HepG2 (cell line): Measurements from ENCODE around the gene MSI2. TPM values are rescaled to one million over a fixed set of nuclear protein-coding genes. Genes with fewer than 3 reads are reported as not detected.

Experiments
- ATAC-seq: fragments of 200-7000 bp; cut with Tn5 transposase; 3 replicates; pipeline ENCODE4 v1.9.1; 2020; ENCODE audit warnings: mild to moderate bottlenecking, moderate library complexity
- BruUV-seq: library from RNA; stranded (reverse); fragments of 400-500 nt; replicated peaks from 2 replicates; lab custom pipeline; 2021; lab: Mats Ljungman, UMichigan
- CTCF ChIA-PET: fragments of 300-600 bp; formaldehyde crosslinking; extraction: SDS; loops from one replicate; lab custom pipeline; 2021; ENCODE audit warnings: low total read pairs, inconsistent platforms, low intra/inter-chr PET ratio; lab: Yijun Ruan, JAX
- POLR2A ChIA-PET: fragments of 350-600 bp; sonication (Branson Sonifier 250); formaldehyde crosslinking; loops from one replicate; lab custom pipeline; 2020; ENCODE audit warnings: antibody characterized with exemption, inconsistent platforms; lab: Yijun Ruan, JAX
- DNase-seq: peaks from one replicate; pipeline ENCODE4 v3.0.0-alpha.2; 2015; ENCODE audit warnings: low spot score
- FAIRE-seq: peaks from 3 replicates; lab custom pipeline; 2011; peaks lifted over from hg19 to GRCh38; lab: Jason Lieb, UNC
- H2AFZ ChIP-seq: one replicate; pipeline ENCODE4 v1.6.1; 2011; ENCODE audit warnings: low read length, inconsistent platforms
- H3K27ac ChIP-seq: fragments of 300-600 bp; 3 replicates; pipeline ENCODE4 v1.8.0; 2011; ENCODE audit warnings: mixed run types, mild to moderate bottlenecking, mixed read lengths, low read length, inconsistent platforms; ENCODE audit not compliant: insufficient read depth; ENCODE audit errors: extremely low read length
- H3K27me3 ChIP-seq, 2 experiments: fragments of 200-600 bp in 1 of 2; 2 replicates in 1 of 2; 3 replicates in 1 of 2; pipeline versions ENCODE4 v1.6.0 to v1.8.0; 2011; ENCODE audit warnings: low read length in 2 of 2, mild to moderate bottlenecking in 2 of 2, moderate library complexity in 2 of 2, inconsistent platforms in 1 of 2; ENCODE audit not compliant: insufficient read depth in 2 of 2, control insufficient read depth in 1 of 2
- H3K36me3 ChIP-seq, 2 experiments: fragments of 200-600 bp in 1 of 2; replicated peaks in 1 of 2; 2 replicates in 1 of 2; 3 replicates in 1 of 2; pipeline versions ENCODE4 v1.5.1 to v1.8.0; 2011; ENCODE audit warnings: low read length in 2 of 2, inconsistent platforms in 1 of 2; ENCODE audit not compliant: insufficient read depth in 2 of 2, control insufficient read depth in 1 of 2
- H3K4me1 ChIP-seq: 2 replicates; pipeline ENCODE4 v1.5.1; 2012; ENCODE audit warnings: low read length, inconsistent platforms; ENCODE audit not compliant: insufficient read depth
- H3K4me2 ChIP-seq: 2 replicates; pipeline ENCODE4 v1.6.0; 2011; ENCODE audit warnings: low read depth, low read length, inconsistent platforms
- H3K4me3 ChIP-seq, 3 experiments: fragments of 200-600 bp in 1 of 3; sonication (generic), shearing (Covaris generic) in 1 of 3; replicated peaks in 1 of 3; 2 replicates each; pipeline ENCODE4 v1.5.1; 2011 to 2016; ENCODE audit warnings: low read length in 3 of 3, inconsistent platforms in 2 of 3, low read depth in 2 of 3, mild to moderate bottlenecking in 2 of 3, control low read depth in 1 of 3, mixed read lengths in 1 of 3; ENCODE audit not compliant: insufficient read depth in 1 of 3
- H3K79me2 ChIP-seq: one replicate; pipeline ENCODE4 v1.6.1; 2011; ENCODE audit warnings: low read length, inconsistent platforms; ENCODE audit not compliant: insufficient read depth
- H3K9ac ChIP-seq: 2 replicates; pipeline ENCODE4 v1.6.0; 2011; ENCODE audit warnings: mild to moderate bottlenecking, low read depth, low read length, inconsistent platforms; ENCODE audit not compliant: insufficient read depth
- H3K9me3 ChIP-seq: 2 replicates; pipeline ENCODE4 v1.5.1; 2012; ENCODE audit warnings: mild to moderate bottlenecking, low read length
- H4K20me1 ChIP-seq: 2 replicates; pipeline ENCODE4 v1.6.0; 2011; ENCODE audit warnings: inconsistent platforms, mild to moderate bottlenecking, low read length, moderate library complexity; ENCODE audit not compliant: insufficient read depth
- ADNP ChIP-seq: sonication (generic); formaldehyde crosslinking; IDR thresholded peaks from 2 replicates; pipeline ENCODE4 v1.4.0; 2020; ENCODE audit warnings: missing genetic modification reagents
- DNMT3B ChIP-seq: conservative IDR thresholded peaks from 2 replicates; pipeline ENCODE4 v1.6.1; 2016; ENCODE audit warnings: missing biosample characterization, control low read depth
- ELF3 ChIP-seq: IDR thresholded peaks from 2 replicates; pipeline ENCODE4 v1.6.1; 2016; ENCODE audit warnings: missing genetic modification reagents, missing compliant biosample characterization
- RBAK ChIP-seq: sonication (generic); formaldehyde crosslinking; IDR thresholded peaks from 2 replicates; pipeline ENCODE4 v1.5.1; 2020; ENCODE audit warnings: mild to moderate bottlenecking, missing genetic modification reagents
- RFX5 ChIP-seq: IDR thresholded peaks from 2 replicates; pipeline ENCODE4 v1.6.1; 2011; ENCODE audit warnings: low read depth, low read length, improper control_type of control experiment
- SOX5 ChIP-seq: IDR thresholded peaks from 2 replicates; pipeline ENCODE4 v1.6.1; 2016; ENCODE audit warnings: borderline replicate concordance
- ZBTB1 ChIP-seq: sonication (generic); formaldehyde crosslinking; IDR thresholded peaks from 2 replicates; pipeline ENCODE4 v1.4.0; 2020; ENCODE audit warnings: missing genetic modification reagents, borderline replicate concordance
- ZBTB20 ChIP-seq: sonication (generic); formaldehyde crosslinking; IDR thresholded peaks from 2 replicates; pipeline ENCODE4 v1.8.1; 2023; ENCODE audit warnings: missing genetic modification reagents, low read depth, mild to moderate bottlenecking, borderline replicate concordance
- ZBTB7A ChIP-seq: sonication (generic); formaldehyde crosslinking; IDR thresholded peaks from 2 replicates; pipeline ENCODE4 v1.8.0; 2022; ENCODE audit warnings: mild to moderate bottlenecking, missing genetic modification reagents
- ZHX2 ChIP-seq, 2 experiments: sonication (generic) in 1 of 2; formaldehyde crosslinking in 1 of 2; IDR thresholded peaks; 2 replicates each; pipeline versions ENCODE4 v1.6.1 to v1.9.0; 2014 to 2022; ENCODE audit warnings: antibody characterized with exemption in 1 of 2, borderline replicate concordance in 1 of 2, inconsistent platforms in 1 of 2, low read depth in 1 of 2, missing genetic modification reagents in 1 of 2
- ZMYM3 ChIP-seq: sonication (generic); formaldehyde crosslinking; IDR thresholded peaks from 2 replicates; pipeline ENCODE4 v1.5.1; 2020; ENCODE audit warnings: mild to moderate bottlenecking, missing genetic modification reagents
- ZNF235 ChIP-seq: sonication (generic); formaldehyde crosslinking; IDR thresholded peaks from 2 replicates; pipeline ENCODE4 v1.8.1; 2023; ENCODE audit warnings: mild to moderate bottlenecking, missing genetic modification reagents, borderline replicate concordance
- ZNF484 ChIP-seq: sonication (generic); formaldehyde crosslinking; IDR thresholded peaks from 2 replicates; pipeline ENCODE4 v1.5.1; 2020; ENCODE audit warnings: mild to moderate bottlenecking, low read depth, missing genetic modification reagents, borderline replicate concordance
- WGBS: methylation state at CpG from one replicate; pipeline ENCODE4 v1.1.6; 2017; ENCODE audit warnings: low lambda C conversion rate; 5-methylcytosine and 5-hydroxymethylcytosine counted together
- in situ Hi-C: cut with HindIII; loops from 2 replicates; pipeline ENCODE4 v1.10.0; 2017; ENCODE audit warnings: low pct_unique_long_range_greater_than_20kb; ENCODE audit not compliant: extremely low pct_ligation_motif_present
- intact Hi-C: fragments of 100-400 bp; cut with micrococcal nuclease; formaldehyde crosslinking; loops from one replicate; pipeline ENCODE4 v1.10.0; 2022; ENCODE audit not compliant: unreplicated experiment
- polyA plus RNA-seq, 8 experiments: library from polyadenylated mRNA; depleted of rRNA in 3 of 8; stranded (reverse) in 7 of 8; unstranded in 1 of 8; fragments of >200 nt; fragmentation: Illumina TruSeq in 4 of 8; extraction: Trizol in 4 of 8; gene quantifications; 2 replicates each; pipeline versions ENCODE4 v1.2.1 to v1.2.3, GENCODE V29; 2011 to 2016; ENCODE audit warnings: low read depth in 4 of 8, missing spikeins in 1 of 8, mixed read lengths in 1 of 8; ENCODE audit not compliant: insufficient read depth in 1 of 8
- total RNA-seq, 5 experiments: library from RNA; depleted of rRNA; stranded (reverse); fragments of >200 nt; fragmentation: Illumina TruSeq; extraction: Trizol; gene quantifications; 2 replicates each; pipeline ENCODE4 v1.2.3, GENCODE V29; 2016; ENCODE audit warnings: low read depth in 1 of 5
- TF ChIP-seq, protein P1 (sequence below): sonication (generic); formaldehyde crosslinking; IDR thresholded peaks from 2 replicates; pipeline ENCODE4 v1.4.0; 2020; ENCODE audit warnings: missing genetic modification reagents
- TF ChIP-seq, protein P2 (sequence below): sonication (generic); formaldehyde crosslinking; IDR thresholded peaks from 2 replicates; pipeline ENCODE4 v1.4.0; 2020; ENCODE audit warnings: mild to moderate bottlenecking, missing genetic modification reagents

MSI2 gene
- total and polyA plus RNA-seq, 2 of the 13 experiments (the other 11 are each of a cell fraction or from before 2014, with no cell fraction given), result 77.5 to 78.4 TPM

DNA sequence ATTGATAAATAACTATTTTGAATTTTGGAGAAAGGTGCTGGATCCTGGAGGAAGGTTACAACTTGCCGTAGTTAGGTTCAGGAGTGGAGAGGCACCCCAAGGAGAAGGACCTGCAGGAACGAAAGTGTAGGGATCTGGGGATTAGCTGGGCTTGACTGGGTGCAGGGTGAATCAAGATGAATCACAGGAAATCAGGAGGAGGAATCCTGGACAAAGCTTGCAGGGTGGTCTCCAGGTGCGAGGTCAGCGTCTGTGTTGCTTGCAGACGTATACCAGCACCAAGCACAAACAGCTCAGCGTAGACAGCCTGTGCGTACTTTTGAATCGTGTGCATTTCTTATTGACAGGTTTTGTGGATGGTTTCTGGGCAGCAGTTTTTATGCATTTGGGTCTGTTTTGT is 144.3 kb downstream of the MSI2 start:
- no peaks in the 10 kb centered on the region for H3K9me3 ChIP-seq
- ATAC-seq (no peak), FAIRE-seq (no peak), DNase-seq (no peak)
- WGBS, result 98% methylated on average over 8 of the region's 8 CpGs
- H3K9ac ChIP-seq, result no peak overlapping the region
- H2AFZ ChIP-seq, result no peak overlapping the region
- no peak overlapping the region for H3K4me3 ChIP-seq
- H3K27me3 ChIP-seq, result no peaks in the 10 kb centered on the region
- peaks cover 37% of the 10 kb centered on the region for H3K4me1 ChIP-seq
- H3K27ac ChIP-seq, result no peak overlapping the region
- H3K36me3 ChIP-seq, result peaks cover 21 to 50% of the 10 kb centered on the region in 2 experiments
- H3K79me2 ChIP-seq, result peaks cover 22% of the 10 kb centered on the region
- ChIA-PET CTCF (interaction anchor here (2.8 kb wide), 1 partner anchor 158 kb away, joined by 20 read pairs; no protein-coding TSS in a partner anchor), POLR2A (interaction anchor here (1.5 kb wide), 1 partner anchor 31 kb away, joined by 3 read pairs; no protein-coding TSS in a partner anchor)
- H3K4me2 ChIP-seq, result no peak overlapping the region
- in situ Hi-C loops, result no loop called here
- no peaks in the 10 kb centered on the region for H4K20me1 ChIP-seq
- BruUV-seq, result no TSS peak
- intact Hi-C loops, result loop anchor here (10.0 kb wide), 1 partner anchor 116 kb away; no protein-coding TSS in a partner anchor
- TF ChIP-seq ZNF235 (no peak), ELF3 (no peak), SOX5 (CRISPR knock-in tag) (no peak), ZBTB20 (CRISPR knock-in tag) (no peak), ZMYM3 (CRISPR knock-in tag) (no peak), ZHX2 (IDR thresholded peaks at IDR 0.05; ENCODE audit: low read depth) (no peak), ZHX2 (CRISPR knock-in tag; IDR thresholded peaks at IDR 0.05; ENCODE audit: borderline replicate concordance) (no peak), ADNP (CRISPR knock-in tag) (no peak), ZNF484 (CRISPR knock-in tag) (no peak), DNMT3B (CRISPR knock-in tag) (no peak), ZBTB1 (no peak), ZBTB7A (CRISPR knock-in tag) (no peak), RBAK (CRISPR knock-in tag) (no peak), RFX5 (no peak)
- TF ChIP-seq, protein P1, sequence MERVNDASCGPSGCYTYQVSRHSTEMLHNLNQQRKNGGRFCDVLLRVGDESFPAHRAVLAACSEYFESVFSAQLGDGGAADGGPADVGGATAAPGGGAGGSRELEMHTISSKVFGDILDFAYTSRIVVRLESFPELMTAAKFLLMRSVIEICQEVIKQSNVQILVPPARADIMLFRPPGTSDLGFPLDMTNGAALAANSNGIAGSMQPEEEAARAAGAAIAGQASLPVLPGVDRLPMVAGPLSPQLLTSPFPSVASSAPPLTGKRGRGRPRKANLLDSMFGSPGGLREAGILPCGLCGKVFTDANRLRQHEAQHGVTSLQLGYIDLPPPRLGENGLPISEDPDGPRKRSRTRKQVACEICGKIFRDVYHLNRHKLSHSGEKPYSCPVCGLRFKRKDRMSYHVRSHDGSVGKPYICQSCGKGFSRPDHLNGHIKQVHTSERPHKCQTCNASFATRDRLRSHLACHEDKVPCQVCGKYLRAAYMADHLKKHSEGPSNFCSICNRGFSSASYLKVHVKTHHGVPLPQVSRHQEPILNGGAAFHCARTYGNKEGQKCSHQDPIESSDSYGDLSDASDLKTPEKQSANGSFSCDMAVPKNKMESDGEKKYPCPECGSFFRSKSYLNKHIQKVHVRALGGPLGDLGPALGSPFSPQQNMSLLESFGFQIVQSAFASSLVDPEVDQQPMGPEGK (CRISPR knock-in tag), result no peak
- TF ChIP-seq, protein P2, sequence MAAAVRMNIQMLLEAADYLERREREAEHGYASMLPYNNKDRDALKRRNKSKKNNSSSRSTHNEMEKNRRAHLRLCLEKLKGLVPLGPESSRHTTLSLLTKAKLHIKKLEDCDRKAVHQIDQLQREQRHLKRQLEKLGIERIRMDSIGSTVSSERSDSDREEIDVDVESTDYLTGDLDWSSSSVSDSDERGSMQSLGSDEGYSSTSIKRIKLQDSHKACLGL, result no peak
